SU-DHL-6 (cell line): ENCODE results near the gene ZP1.
"Not testable (repeated sequence)": the region's sequence is repeated elsewhere in the genome, so short reads cannot be mapped to it uniquely, and the experiment has no call there.

Source experiments
- H2AFZ ChIP-seq: fragments of 200-600 bp; sonication (generic); 2 replicates; pipeline ENCODE4 v1.6.1; 2014; ENCODE audit warnings: low read depth, mild to moderate bottlenecking, moderate library complexity, mixed read lengths, antibody characterized with exemption, low read length; ENCODE audit not compliant: severe bottlenecking
- H3F3A ChIP-seq: fragments of 200-600 bp; shearing (Covaris generic); 2 replicates; pipeline ENCODE4 v1.6.0; 2016; ENCODE audit warnings: antibody characterized with exemption, mild to moderate bottlenecking; ENCODE audit not compliant: insufficient read depth
- H3K27ac ChIP-seq: fragments of 200-600 bp; sonication (generic); 2 replicates; pipeline ENCODE4 v1.5.1; 2016; ENCODE audit warnings: low read depth, mild to moderate bottlenecking, low read length, moderate library complexity, mixed read lengths
- H3K27me3 ChIP-seq: fragments of 200-600 bp; sonication (generic), shearing (Covaris generic); 2 replicates; pipeline ENCODE4 v1.6.0; 2014; ENCODE audit warnings: mild to moderate bottlenecking, low read length
- H3K36me3 ChIP-seq: fragments of 200-600 bp; sonication (generic); 2 replicates; pipeline ENCODE4 v1.6.1; 2014; ENCODE audit warnings: mild to moderate bottlenecking, low read length, mixed read lengths
- H3K4me2 ChIP-seq: fragments of 300-600, 200-600 bp; shearing (Covaris generic), sonication (generic); 2 replicates; pipeline ENCODE4 v1.6.0; 2014; ENCODE audit warnings: low read length, low read depth, mild to moderate bottlenecking; ENCODE audit not compliant: poor library complexity, severe bottlenecking
- H3K4me3 ChIP-seq: fragments of 200-600 bp; sonication (generic); 2 replicates; pipeline ENCODE4 v1.5.1; 2014; ENCODE audit warnings: antibody characterized with exemption, low read length, mild to moderate bottlenecking, mixed read lengths; ENCODE audit not compliant: insufficient read depth, poor library complexity, severe bottlenecking
- H3K79me2 ChIP-seq: fragments of 200-600 bp; sonication (generic); 2 replicates; pipeline ENCODE4 v1.6.1; 2014; ENCODE audit warnings: mild to moderate bottlenecking, low read length, moderate library complexity; ENCODE audit not compliant: insufficient read depth
- H3K9ac ChIP-seq: fragments of 200-600 bp; sonication (generic); 2 replicates; pipeline ENCODE4 v1.7.0; 2014; ENCODE audit warnings: mild to moderate bottlenecking, low read length
- H3K9me2 ChIP-seq: fragments of 200-600 bp; sonication (generic); replicated peaks from 2 replicates; pipeline ENCODE4 v1.6.1; 2014; ENCODE audit warnings: low read length; ENCODE audit not compliant: insufficient read depth
- H3K9me3 ChIP-seq: fragments of 200-600 bp; sonication (generic); 2 replicates; pipeline ENCODE4 v1.6.1; 2014; ENCODE audit warnings: low read length, mixed read lengths; ENCODE audit not compliant: insufficient read depth
- H4K20me1 ChIP-seq: fragments of 200-600 bp; sonication (generic); 2 replicates; pipeline ENCODE4 v1.6.1; 2014; ENCODE audit warnings: low read depth, mild to moderate bottlenecking, antibody characterized with exemption, low read length, moderate library complexity, mixed read lengths
- CTCF ChIP-seq: fragments of 200-600 bp; sonication (generic); IDR thresholded peaks from one replicate; pipeline ENCODE4 v1.5.1; 2017; ENCODE audit warnings: antibody characterized with exemption, mild to moderate bottlenecking, low read length, moderate library complexity; ENCODE audit not compliant: insufficient read depth, poor library complexity, severe bottlenecking
- EZH2phosphoT487 ChIP-seq: fragments of 200-600 bp; sonication (generic), shearing (Covaris generic); conservative IDR thresholded peaks from 2 replicates; pipeline ENCODE4 v1.6.1; 2018; ENCODE audit warnings: mild to moderate bottlenecking, antibody characterized with exemption, low read length, moderate library complexity, mixed read lengths

The ZP1 gene

GRCh38 chr11:60866911-60867870 lies at the start of gene ZP1:
TSS of gene ZP1 (plus strand) at chr11:60867542. CDS start at chr11:60867562, 20 bp downstream.
- H3K4me3 ChIP-seq: no peak within 1 kb of the TSS
- no peaks in the 10 kb centered on the region for H3K79me2 ChIP-seq
- H3K9me2 ChIP-seq: no peaks in the 10 kb centered on the region
- H3K27me3 ChIP-seq: no peaks in the 10 kb centered on the region
- no peak within 1 kb of the TSS for H3K27ac ChIP-seq
- no peak within 1 kb of the TSS for H3K4me2 ChIP-seq
- no peaks in the 10 kb centered on the region for H4K20me1 ChIP-seq
- H3F3A ChIP-seq: no peaks in the 10 kb centered on the region
- no peak for TF ChIP-seq EZH2phosphoT487
- no peak for TF ChIP-seq CTCF
- H2AFZ ChIP-seq: no peak within 1 kb of the TSS
- no peak within 1 kb of the TSS for H3K9ac ChIP-seq
- H3K36me3 ChIP-seq: no peaks in the 10 kb centered on the region
- no peaks in the 10 kb centered on the region for H3K9me3 ChIP-seq

GRCh38 chr11:60818057-60818456 lies 49.3 kb upstream of the ZP1 start:
- H3K9me3 ChIP-seq: peaks cover 7% of the 10 kb centered on the region; the same call in 1 of the 2 replicates
- H2AFZ ChIP-seq: no peak overlapping the region
- no peaks in the 10 kb centered on the region for H3K9me2 ChIP-seq
- TF ChIP-seq EZH2phosphoT487 (no peak), CTCF (no peak)
- no peak overlapping the region for H3K4me2 ChIP-seq
- H4K20me1 ChIP-seq: no peaks in the 10 kb centered on the region
- no peak overlapping the region for H3K9ac ChIP-seq
- H3F3A ChIP-seq: no peaks in the 10 kb centered on the region
- no peaks in the 10 kb centered on the region for H3K79me2 ChIP-seq
- no peaks in the 10 kb centered on the region for H3K27me3 ChIP-seq
- H3K27ac ChIP-seq: no peak overlapping the region
- H3K4me3 ChIP-seq: no peak overlapping the region
- no peaks in the 10 kb centered on the region for H3K36me3 ChIP-seq

GRCh38 chr11:60821827-60822599 lies 45.3 kb upstream of the ZP1 start:
- no peaks in the 10 kb centered on the region for H3K27me3 ChIP-seq
- H3K79me2 ChIP-seq: no peaks in the 10 kb centered on the region
- H3K9me2 ChIP-seq: no peaks in the 10 kb centered on the region
- no peak overlapping the region for H3K4me3 ChIP-seq
- no peaks in the 10 kb centered on the region for H4K20me1 ChIP-seq
- no peaks in the 10 kb centered on the region for H3F3A ChIP-seq
- no peaks in the 10 kb centered on the region for H3K36me3 ChIP-seq
- TF ChIP-seq EZH2phosphoT487: no peak
- TF ChIP-seq CTCF: no peak
- no peak overlapping the region for H3K9ac ChIP-seq
- H3K9me3 ChIP-seq: no peaks in the 10 kb centered on the region
- H3K27ac ChIP-seq: no peak overlapping the region
- no peak overlapping the region for H2AFZ ChIP-seq
- no peak overlapping the region for H3K4me2 ChIP-seq

- not testable (repeated sequence) for H3K79me2 ChIP-seq, H3K4me3 ChIP-seq, H3K9ac ChIP-seq, H3K27me3 ChIP-seq, H3K27ac ChIP-seq, H3K9me3 ChIP-seq, H4K20me1 ChIP-seq, H3K4me2 ChIP-seq, H2AFZ ChIP-seq, H3K36me3 ChIP-seq, H3K9me2 ChIP-seq, H3F3A ChIP-seq
Observed at GRCh38 chr11:60823745-60824306, 43.5 kb upstream of the ZP1 start.
